Ishikawa (cell line): Measurements from ENCODE around the gene ADCY1.

Experiments
- CEBPB ChIP-seq: IDR thresholded peaks from 2 replicates; pipeline ENCODE4 v1.6.1; 2012
- CREB1 ChIP-seq: IDR thresholded peaks from 2 replicates; pipeline ENCODE4 v1.6.1; 2012; ENCODE audit warnings: low read depth
- EGR1 ChIP-seq: IDR thresholded peaks from 2 replicates; pipeline ENCODE4 v1.6.1; 2012
- EP300 ChIP-seq: IDR thresholded peaks from 2 replicates; pipeline ENCODE4 v1.6.1; 2012; ENCODE audit warnings: borderline replicate concordance
- FOXM1 ChIP-seq: IDR thresholded peaks from 2 replicates; pipeline ENCODE4 v1.6.1; 2012; ENCODE audit warnings: low read depth, borderline replicate concordance
- MAX ChIP-seq: IDR thresholded peaks from 2 replicates; pipeline ENCODE4 v1.6.1; 2012
- NFIC ChIP-seq: IDR thresholded peaks from 2 replicates; pipeline ENCODE4 v1.6.1; 2012
- RAD21 ChIP-seq: IDR thresholded peaks from 2 replicates; pipeline ENCODE4 v1.6.1; 2012; ENCODE audit warnings: low read depth
- REST ChIP-seq: IDR thresholded peaks from 2 replicates; pipeline ENCODE4 v1.6.1; 2012; ENCODE audit warnings: low read depth, mild to moderate bottlenecking
- TAF1 ChIP-seq: IDR thresholded peaks from 2 replicates; pipeline ENCODE4 v1.6.1; 2012; ENCODE audit warnings: low read depth, mild to moderate bottlenecking
- TCF12 ChIP-seq: IDR thresholded peaks from 2 replicates; pipeline ENCODE4 v1.6.1; 2012; ENCODE audit warnings: low read depth
- TEAD4 ChIP-seq: IDR thresholded peaks from 2 replicates; pipeline ENCODE4 v1.6.1; 2012
- YY1 ChIP-seq: IDR thresholded peaks from 2 replicates; pipeline ENCODE4 v1.6.1; 2012; ENCODE audit warnings: low read depth
- ZBTB7A ChIP-seq: IDR thresholded peaks from 2 replicates; pipeline ENCODE4 v1.6.1; 2012; ENCODE audit warnings: low read depth
- TF ChIP-seq, protein P1 (sequence below): IDR thresholded peaks from 2 replicates; pipeline ENCODE4 v1.6.1; 2012

The ADCY1 gene

DNA sequence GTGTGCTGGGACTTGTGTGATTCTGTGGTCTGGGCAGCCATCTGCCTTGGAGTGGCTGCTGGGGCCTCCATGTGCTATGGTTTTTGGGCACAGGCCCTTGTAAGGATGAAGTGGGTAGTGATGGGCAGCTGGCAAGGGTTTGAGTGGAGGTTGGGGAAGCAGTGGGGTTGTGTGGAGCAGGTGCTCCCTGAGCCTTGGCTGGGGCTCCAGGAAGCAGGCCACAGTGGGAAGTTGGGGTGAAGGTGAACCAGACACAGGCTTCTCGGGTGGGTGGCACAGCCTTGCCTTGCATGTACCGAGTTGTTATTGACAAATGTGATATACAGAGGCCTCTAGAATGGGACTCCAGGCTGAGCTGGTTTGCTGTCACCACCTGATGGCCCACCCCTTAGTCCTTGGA is 82.3 kb downstream of the ADCY1 start:
- no peak for TF ChIP-seq TCF12
- no peak for TF ChIP-seq RAD21
- TF ChIP-seq TAF1 = no peak
- TF ChIP-seq REST = no peak
- no peak for TF ChIP-seq CREB1
- no peak for TF ChIP-seq MAX
- TF ChIP-seq YY1 = no peak
- TF ChIP-seq EGR1 = no peak
- no peak for TF ChIP-seq FOXM1

DNA sequence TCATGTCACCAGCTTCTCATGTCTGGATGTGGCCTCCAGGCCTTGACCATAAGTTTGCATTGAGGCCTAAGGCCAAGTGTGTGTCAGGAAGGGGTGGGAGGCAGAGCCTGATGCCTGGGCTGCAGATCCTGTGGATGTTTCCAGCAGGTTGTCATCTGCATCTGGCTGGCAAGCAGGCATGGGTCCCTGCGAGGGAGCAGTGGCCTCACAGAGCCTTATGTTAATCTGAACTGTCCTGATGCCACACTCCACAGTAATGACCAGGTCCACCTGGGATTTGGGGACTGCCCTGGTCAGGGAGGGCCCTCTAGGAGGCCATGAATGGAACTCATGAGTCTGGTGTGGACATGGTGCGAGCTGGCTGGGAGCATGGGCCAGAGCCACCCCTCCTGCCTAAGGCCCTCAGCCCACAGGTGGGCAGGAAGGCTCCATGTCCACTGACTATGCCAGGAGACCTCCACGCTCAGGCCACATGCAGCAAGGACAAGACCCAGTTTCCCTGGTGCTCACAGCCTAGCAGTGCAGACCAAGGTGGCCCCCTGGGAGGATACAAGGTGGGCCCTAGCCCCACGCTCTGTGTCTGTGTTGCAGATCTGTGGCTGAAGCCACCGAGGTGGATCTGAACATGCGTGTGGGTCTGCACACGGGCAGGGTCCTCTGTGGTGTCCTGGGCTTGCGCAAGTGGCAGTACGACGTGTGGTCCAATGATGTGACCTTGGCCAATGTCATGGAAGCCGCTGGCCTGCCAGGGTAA is 83.1 kb downstream of the ADCY1 start:
- TF ChIP-seq EP300 (no peak), FOXM1 (no peak), TAF1 (no peak), MAX (no peak), TEAD4 (no peak), NFIC (no peak), EGR1 (no peak), RAD21 (no peak), YY1 (no peak), TCF12 (no peak), CEBPB (no peak), ZBTB7A (no peak), CREB1 (no peak), REST (no peak)
- TF ChIP-seq, protein P1, sequence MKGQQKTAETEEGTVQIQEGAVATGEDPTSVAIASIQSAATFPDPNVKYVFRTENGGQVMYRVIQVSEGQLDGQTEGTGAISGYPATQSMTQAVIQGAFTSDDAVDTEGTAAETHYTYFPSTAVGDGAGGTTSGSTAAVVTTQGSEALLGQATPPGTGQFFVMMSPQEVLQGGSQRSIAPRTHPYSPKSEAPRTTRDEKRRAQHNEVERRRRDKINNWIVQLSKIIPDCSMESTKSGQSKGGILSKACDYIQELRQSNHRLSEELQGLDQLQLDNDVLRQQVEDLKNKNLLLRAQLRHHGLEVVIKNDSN = no peak

DNA sequence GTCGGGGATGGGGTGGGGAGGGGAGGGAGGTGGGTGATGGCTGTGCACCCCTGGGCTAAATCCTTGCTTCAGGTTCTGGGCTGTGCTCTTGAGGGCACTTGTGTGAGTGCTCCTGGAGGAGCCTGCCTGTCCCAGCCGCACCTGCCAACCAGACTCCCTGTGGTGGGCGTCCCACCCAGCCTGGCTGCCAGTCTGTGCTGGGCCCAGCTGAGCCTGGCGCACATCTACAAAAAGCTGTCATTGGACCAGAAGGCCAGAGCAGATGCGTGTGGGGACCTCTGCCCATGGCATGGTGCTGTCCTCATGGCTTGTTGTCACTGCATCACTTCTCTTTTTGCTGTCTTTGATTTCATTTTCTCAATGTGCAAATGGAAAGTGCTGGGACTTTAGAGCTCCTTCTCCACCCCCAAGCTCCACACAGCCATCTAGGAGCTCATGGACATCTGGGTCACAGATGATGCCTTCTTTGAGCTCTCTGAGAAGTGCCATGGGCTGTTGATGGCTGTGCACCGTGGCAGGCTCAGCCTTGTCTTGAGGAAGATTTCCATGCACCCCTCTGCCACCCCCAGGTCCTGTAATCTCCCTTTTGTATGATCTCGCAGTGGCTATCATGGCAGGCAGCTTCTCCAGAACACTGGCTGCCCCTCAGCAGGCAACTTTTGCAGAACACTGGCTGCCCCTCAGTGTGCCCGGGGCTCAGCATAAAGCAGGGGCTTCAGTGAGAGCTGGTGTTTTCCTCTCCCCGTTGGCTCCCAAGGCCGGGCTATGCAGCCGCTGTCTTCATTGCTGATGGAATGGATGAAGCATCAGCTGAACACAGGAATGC is 83.9 kb downstream of the ADCY1 start:
- no peak for TF ChIP-seq CREB1
- TF ChIP-seq TAF1 = no peak
- TF ChIP-seq MAX = no peak
- no peak for TF ChIP-seq FOXM1
- TF ChIP-seq EP300 = no peak
- TF ChIP-seq ZBTB7A = no peak
- no peak for TF ChIP-seq YY1
- no peak for TF ChIP-seq TCF12
- no peak for TF ChIP-seq RAD21
- no peak for TF ChIP-seq EGR1
- no peak for TF ChIP-seq TEAD4
- TF ChIP-seq, protein P1 = no peak
- TF ChIP-seq CEBPB = no peak

DNA sequence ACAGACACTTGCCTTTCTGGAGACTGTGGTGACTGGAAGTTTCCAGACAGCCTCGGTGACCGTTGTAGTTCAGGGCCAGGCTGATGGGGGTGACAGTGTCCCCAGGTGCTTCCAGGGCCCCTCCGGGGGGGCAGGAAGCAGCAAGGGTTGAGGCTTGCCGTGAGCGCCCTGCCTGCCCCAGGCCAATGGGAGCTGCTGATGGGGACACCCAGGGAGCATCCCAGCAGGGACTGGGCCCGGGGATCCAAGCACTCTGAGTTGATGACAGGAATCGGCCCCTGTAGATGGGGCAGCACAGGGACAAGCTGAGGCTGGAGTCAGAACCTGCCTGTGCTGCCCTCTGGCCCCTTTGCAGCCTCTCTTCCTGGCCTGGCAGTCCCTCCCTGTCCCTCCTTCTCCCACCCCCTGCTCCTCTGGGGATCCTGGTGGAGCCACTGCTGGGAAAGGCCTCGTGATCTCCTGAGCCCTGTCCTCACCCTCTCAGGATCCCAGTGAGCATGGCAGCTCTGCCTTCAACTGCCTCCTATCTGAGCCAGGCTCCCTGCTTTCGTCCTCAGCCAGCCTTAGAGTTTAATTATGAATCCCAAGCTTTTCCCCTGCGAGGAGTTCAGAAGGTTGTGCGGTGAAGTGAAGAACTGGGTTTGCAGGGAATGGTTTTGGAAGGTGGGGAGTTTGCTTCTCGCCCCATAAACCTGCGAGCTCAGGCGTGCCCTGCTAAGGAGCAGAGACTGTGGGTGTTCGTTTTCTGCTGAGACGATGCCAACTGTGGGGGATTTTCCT is 84.7 kb downstream of the ADCY1 start:
- TF ChIP-seq EGR1 (no peak), REST (no peak), NFIC (no peak), TAF1 (no peak), EP300 (no peak), TEAD4 (no peak), CEBPB (no peak), RAD21 (no peak), CREB1 (no peak), ZBTB7A (no peak), TCF12 (no peak), MAX (no peak), FOXM1 (no peak), YY1 (no peak)
- TF ChIP-seq, protein P1 = no peak
